ENCODE measurements around the gene ARRB2. TPM values are rescaled to one million over a fixed set of nuclear protein-coding genes. Genes with fewer than 3 reads are reported as not detected.
"Not testable (repeated sequence)": the region's sequence is repeated elsewhere in the genome, so short reads cannot be mapped to it uniquely, and the experiment has no call there.

Gene ARRB2
- total and polyA plus RNA-seq, 4 experiments from 2014 or later: 54.5 to 341 (median 198) TPM

GRCh38 chr17:4699401-4700056 is 10.9 kb upstream of the ARRB2 start:
- H3K36me3 ChIP-seq (ENCODE audit: insufficient read depth, low read length); H3K4me3 ChIP-seq (ENCODE audit: low read length in 2 of 2); DNase-seq; H3K9me3 ChIP-seq (ENCODE audit: control insufficient read depth in 1 of 2, low read length in 2 of 2); H3K9me3 Mint-ChIP-seq; H3K4me3 Mint-ChIP-seq; H3K27ac ChIP-seq (ENCODE audit: low read depth, low read length); H3K27me3 Mint-ChIP-seq; POLR2A ChIA-PET (ENCODE audit: partially characterized antibody); intact Hi-C loops (cut with micrococcal nuclease); H3K27me3 ChIP-seq (ENCODE audit: insufficient read depth, low read length): not testable (repeated sequence)
- CTCF ChIA-PET (ENCODE audit: partially characterized antibody): interaction anchor here (1.0 kb wide), 1 partner anchor 91 kb away, joined by 3 read pairs; no protein-coding TSS in a partner anchor
- peaks cover 31 to 54% (median 47%) of the 10 kb centered on the region in 4 donors for H3K4me1 Mint-ChIP-seq
- H3K36me3 Mint-ChIP-seq: peaks cover 3 to 14% of the 10 kb centered on the region in 2 donors
- H3K27ac Mint-ChIP-seq: peak overlapping the region in 3 of 7 donors; percentile 20 to 49 (median 47)
- H3K4me1 ChIP-seq (ENCODE audit: insufficient read depth, low read length): peaks cover 46% of the 10 kb centered on the region

GRCh38 chr17:4701116-4701515 is 9.3 kb upstream of the ARRB2 start:
- POLR2A ChIA-PET (ENCODE audit: partially characterized antibody): interaction anchor here (0.6 to 1.1 kb wide), 4 partner anchors 13 to 622 kb away, joined by 3 to 4 read pairs (median 3); partner anchors contain the start of gene C17orf107

GRCh38 chr17:4703330-4703691 is 7.1 kb upstream of the ARRB2 start:
- H3K36me3 Mint-ChIP-seq: peaks cover 0 to 5% of the 10 kb centered on the region in 2 donors
- Histone ChIP-seq H3K27me3 (ENCODE audit: insufficient read depth, low read length) (no peaks in the 10 kb centered on the region), H3K4me1 (ENCODE audit: insufficient read depth, low read length) (peaks cover 30% of the 10 kb centered on the region), H3K9me3 (ENCODE audit: control insufficient read depth in 1 of 2, low read length in 2 of 2) (no peaks in the 10 kb centered on the region), H3K27ac (ENCODE audit: low read depth, low read length) (peak overlapping the region; percentile 71), H3K4me3 (ENCODE audit: low read length in 2 of 2) (peak overlapping the region; percentile 87 to 98), H3K36me3 (ENCODE audit: insufficient read depth, low read length) (no peaks in the 10 kb centered on the region)
- POLR2A ChIA-PET (ENCODE audit: partially characterized antibody): interaction anchor here (0.7 to 2.3 kb wide), 11 partner anchors 8 to 283 kb away, joined by 3 to 14 read pairs (median 4); partner anchors contain the start of genes C17orf107, RNF167, SLC25A11 and SPAG7
- peak overlapping the region; percentile 75 to 92 (median 90) for H3K4me3 Mint-ChIP-seq
- peaks cover 0 to 2% (median 0%) of the 10 kb centered on the region in 8 donors for H3K9me3 Mint-ChIP-seq
- intact Hi-C loops (cut with micrococcal nuclease): no loop called here
- CTCF ChIA-PET (ENCODE audit: partially characterized antibody): interaction anchor here (1.2 to 2.5 kb wide), 6 partner anchors 12 to 196 kb away, joined by 3 to 8 read pairs (median 4); partner anchors contain the start of genes C17orf107 and MED11
- DNase-seq: no peak
- peak overlapping the region; percentile 93 to 97 (median 94) for H3K27ac Mint-ChIP-seq
- no peaks in the 10 kb centered on the region for H3K27me3 Mint-ChIP-seq
- peaks cover 31 to 58% (median 40%) of the 10 kb centered on the region in 4 donors for H3K4me1 Mint-ChIP-seq

More at GRCh38 chr17:4701116-4701515, 9.3 kb upstream of the ARRB2 start:
- DNase-seq: no peak
- Mint-ChIP-seq H3K4me3 (no peak overlapping the region), H3K27me3 (no peaks in the 10 kb centered on the region), H3K36me3 (peaks cover 3 to 14% of the 10 kb centered on the region in 2 donors), H3K27ac (peak overlapping the region; percentile 4 to 96 (median 89)), H3K9me3 (peaks cover 0 to 2% (median 0%) of the 10 kb centered on the region in 8 donors), H3K4me1 (peaks cover 37 to 61% (median 51%) of the 10 kb centered on the region in 4 donors)
- no peaks in the 10 kb centered on the region for H3K36me3 ChIP-seq (ENCODE audit: insufficient read depth, low read length)
- no peak overlapping the region for H3K4me3 ChIP-seq (ENCODE audit: low read length in 2 of 2)
- no peaks in the 10 kb centered on the region for H3K27me3 ChIP-seq (ENCODE audit: insufficient read depth, low read length)
- no peak overlapping the region for H3K27ac ChIP-seq (ENCODE audit: low read depth, low read length)
- CTCF ChIA-PET (ENCODE audit: partially characterized antibody): interaction anchor here (0.9 to 1.1 kb wide), 2 partner anchors 9 to 88 kb away, joined by 3 to 4 read pairs; partner anchors contain the start of genes ARRB2 and GLTPD2
- no peaks in the 10 kb centered on the region for H3K9me3 ChIP-seq (ENCODE audit: control insufficient read depth in 1 of 2, low read length in 2 of 2)
- intact Hi-C loops (cut with micrococcal nuclease): no loop called here
- peaks cover 42% of the 10 kb centered on the region for H3K4me1 ChIP-seq (ENCODE audit: insufficient read depth, low read length)

GRCh38 chr17:4704574-4704907 is 5.9 kb upstream of the ARRB2 start:
- H3K36me3 ChIP-seq (ENCODE audit: insufficient read depth, low read length); intact Hi-C loops (cut with micrococcal nuclease); H3K9me3 Mint-ChIP-seq; H3K36me3 Mint-ChIP-seq; DNase-seq; H3K27me3 ChIP-seq (ENCODE audit: insufficient read depth, low read length); H3K9me3 ChIP-seq (ENCODE audit: control insufficient read depth in 1 of 2, low read length in 2 of 2); H3K27me3 Mint-ChIP-seq: not testable (repeated sequence)
- Histone ChIP-seq H3K27ac (ENCODE audit: low read depth, low read length) (peak overlapping the region; percentile 71), H3K4me1 (ENCODE audit: insufficient read depth, low read length) (peaks cover 31% of the 10 kb centered on the region), H3K4me3 (ENCODE audit: low read length in 2 of 2) (peak overlapping the region in 1 of 2 donors; percentile 98)
- peaks cover 33 to 67% (median 45%) of the 10 kb centered on the region in 4 donors for H3K4me1 Mint-ChIP-seq
- H3K4me3 Mint-ChIP-seq: peak overlapping the region; percentile 75 to 92 (median 90)
- ChIA-PET CTCF (ENCODE audit: partially characterized antibody) (interaction anchor here (1.4 to 2.5 kb wide), 2 partner anchors 14 to 85 kb away, joined by 3 to 8 read pairs; no protein-coding TSS in a partner anchor), POLR2A (ENCODE audit: partially characterized antibody) (interaction anchor here (0.6 to 2.3 kb wide), 7 partner anchors 79 to 263 kb away, joined by 3 to 14 read pairs (median 5); partner anchors contain the start of genes C17orf107, PSMB6, RNF167 and SLC25A11)
- H3K27ac Mint-ChIP-seq: peak overlapping the region; percentile 93 to 97 (median 94)

- POLR2A ChIA-PET (ENCODE audit: partially characterized antibody): interaction anchor here (0.6 to 2.3 kb wide), 4 partner anchors 79 to 262 kb away, joined by 3 to 14 read pairs (median 10); partner anchors contain the start of genes C17orf107 and SPAG7
- peak overlapping the region; percentile 93 to 97 (median 94) for H3K27ac Mint-ChIP-seq
- peaks cover 0 to 7% of the 10 kb centered on the region in 2 donors for H3K36me3 Mint-ChIP-seq
- H3K9me3 ChIP-seq (ENCODE audit: control insufficient read depth in 1 of 2, low read length in 2 of 2): no peaks in the 10 kb centered on the region
- H3K4me3 Mint-ChIP-seq: peak overlapping the region; percentile 75 to 92 (median 90)
- intact Hi-C loops (cut with micrococcal nuclease): no loop called here
- CTCF ChIA-PET (ENCODE audit: partially characterized antibody): interaction anchor here (2.5 kb wide), 1 partner anchor 85 kb away, joined by 8 read pairs; no protein-coding TSS in a partner anchor
- H3K27me3 ChIP-seq (ENCODE audit: insufficient read depth, low read length): no peaks in the 10 kb centered on the region
- H3K4me1 ChIP-seq (ENCODE audit: insufficient read depth, low read length): peaks cover 35% of the 10 kb centered on the region
- H3K4me1 Mint-ChIP-seq: peaks cover 36 to 72% (median 49%) of the 10 kb centered on the region in 4 donors
- no peak overlapping the region for H3K27ac ChIP-seq (ENCODE audit: low read depth, low read length)
- DNase-seq: no peak
- peak overlapping the region in 1 of 2 donors; percentile 98 for H3K4me3 ChIP-seq (ENCODE audit: low read length in 2 of 2)
- no peaks in the 10 kb centered on the region for H3K36me3 ChIP-seq (ENCODE audit: insufficient read depth, low read length)
- peaks cover 0 to 2% (median 0%) of the 10 kb centered on the region in 8 donors for H3K9me3 Mint-ChIP-seq
- H3K27me3 Mint-ChIP-seq: no peaks in the 10 kb centered on the region
These were observed 5.4 kb upstream of the ARRB2 start for GRCh38 chr17:4704991-4705390.

- POLR2A ChIA-PET (ENCODE audit: partially characterized antibody): interaction anchor here (0.9 kb wide), 1 partner anchor 175 kb away, joined by 4 read pairs; no protein-coding TSS in a partner anchor
These were observed 4.3 kb upstream of the ARRB2 start for GRCh38 chr17:4706121-4706520.

More at GRCh38 chr17:4706121-4706520, 4.3 kb upstream of the ARRB2 start:
- H3K27me3 Mint-ChIP-seq: no peaks in the 10 kb centered on the region
- H3K4me1 ChIP-seq (ENCODE audit: insufficient read depth, low read length): peaks cover 35% of the 10 kb centered on the region
- H3K9me3 ChIP-seq (ENCODE audit: control insufficient read depth in 1 of 2, low read length in 2 of 2): no peaks in the 10 kb centered on the region
- no peak overlapping the region for H3K27ac ChIP-seq (ENCODE audit: low read depth, low read length)
- peaks cover 0 to 8% of the 10 kb centered on the region in 2 donors for H3K36me3 Mint-ChIP-seq
- intact Hi-C loops (cut with micrococcal nuclease): no loop called here
- peak overlapping the region in 4 of 7 donors; percentile 57 to 93 (median 84) for H3K27ac Mint-ChIP-seq
- H3K27me3 ChIP-seq (ENCODE audit: insufficient read depth, low read length): no peaks in the 10 kb centered on the region
- no peaks in the 10 kb centered on the region for H3K36me3 ChIP-seq (ENCODE audit: insufficient read depth, low read length)
- no peak overlapping the region for H3K4me3 ChIP-seq (ENCODE audit: low read length in 2 of 2)
- DNase-seq: no peak
- CTCF ChIA-PET (ENCODE audit: partially characterized antibody): interaction anchor here (1.5 to 4.8 kb wide), 3 partner anchors 83 to 197 kb away, joined by 6 to 59 read pairs (median 50); partner anchors contain the start of genes CHRNE and GLTPD2
- H3K4me1 Mint-ChIP-seq: peaks cover 36 to 78% (median 47%) of the 10 kb centered on the region in 4 donors
- peak overlapping the region in 7 of 8 donors; percentile 3 to 92 (median 59) for H3K4me3 Mint-ChIP-seq
- peaks cover 0 to 2% (median 0%) of the 10 kb centered on the region in 8 donors for H3K9me3 Mint-ChIP-seq
